HG03159 (cell line): ENCODE measurements around the gene GPR50.

Experiments
- ATAC-seq: cut with Tn5 transposase; IDR thresholded peaks from one replicate; pipeline ENCODE4 v1.9.1; 2021; ENCODE audit warnings: mild to moderate bottlenecking, moderate library complexity; ENCODE audit not compliant: unreplicated experiment

GPR50 gene

DNA sequence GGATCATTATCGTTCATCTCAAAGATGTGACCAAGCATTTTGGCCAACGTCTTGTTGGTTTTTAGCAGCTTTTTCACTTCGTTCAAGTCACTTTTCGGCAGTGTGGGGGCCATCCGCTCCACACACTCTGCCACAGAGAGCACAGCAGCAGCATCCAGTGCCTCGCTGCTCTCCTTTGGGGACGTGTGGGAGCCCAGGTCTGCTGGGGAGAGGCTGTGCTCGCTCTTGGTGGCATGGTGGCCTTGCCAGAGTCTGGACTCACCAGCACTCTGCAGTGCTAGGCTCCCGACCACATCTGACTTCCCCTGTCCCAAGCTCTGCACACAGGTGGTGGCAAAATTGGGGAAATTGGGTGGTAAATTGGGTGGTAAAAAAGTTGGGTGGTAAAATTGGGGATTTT is 50.6 kb downstream of the GPR50 start:
- ATAC-seq = no peak

DNA sequence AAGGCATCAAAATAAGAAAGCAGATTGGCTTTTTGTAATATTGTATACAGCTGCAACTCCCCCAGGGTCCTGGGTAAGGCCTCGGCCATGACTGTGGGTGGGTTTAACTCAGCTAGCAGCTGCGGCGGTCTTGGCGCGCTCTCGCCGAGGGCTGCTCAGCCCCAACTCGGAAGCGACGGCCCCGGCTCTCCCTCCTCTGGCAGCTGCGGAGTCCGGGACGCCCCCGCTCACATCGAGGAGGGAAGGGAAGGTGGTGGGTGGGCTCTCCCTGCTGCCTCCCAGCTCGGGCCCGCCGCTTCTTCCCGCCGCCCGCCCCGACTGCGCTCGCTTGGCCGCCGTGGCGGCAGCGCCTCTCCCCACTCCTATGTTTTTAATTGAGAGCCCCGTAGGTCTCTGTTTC is 51.2 kb downstream of the GPR50 start:
- no peak for ATAC-seq

DNA sequence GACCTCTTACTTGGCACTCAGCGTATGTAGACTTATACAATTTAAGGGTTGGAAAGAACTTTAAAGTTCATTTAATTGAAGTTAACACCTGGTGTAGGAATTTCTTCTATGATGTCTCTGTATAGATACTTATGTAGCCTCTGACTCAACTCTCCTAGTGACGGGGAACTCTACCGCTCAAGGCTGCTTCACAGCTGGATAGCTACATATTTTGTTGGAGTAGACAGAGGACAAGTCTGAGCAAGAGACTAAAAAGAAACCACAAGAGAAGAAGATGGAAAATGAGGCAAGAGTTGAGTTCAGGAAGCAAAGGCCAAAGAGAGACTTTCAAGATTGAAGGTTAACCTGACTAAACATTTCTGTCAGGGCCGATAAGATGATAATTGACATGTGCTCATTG is 52.6 kb downstream of the GPR50 start:
- no peak for ATAC-seq
